Measurements from ENCODE around the gene RAP2A. TPM values are rescaled to one million over a fixed set of nuclear protein-coding genes. Genes with fewer than 3 reads are reported as not detected.

Gene RAP2A
- total RNA-seq, 1 experiment from 2014 or later: 32.1 TPM

DNA sequence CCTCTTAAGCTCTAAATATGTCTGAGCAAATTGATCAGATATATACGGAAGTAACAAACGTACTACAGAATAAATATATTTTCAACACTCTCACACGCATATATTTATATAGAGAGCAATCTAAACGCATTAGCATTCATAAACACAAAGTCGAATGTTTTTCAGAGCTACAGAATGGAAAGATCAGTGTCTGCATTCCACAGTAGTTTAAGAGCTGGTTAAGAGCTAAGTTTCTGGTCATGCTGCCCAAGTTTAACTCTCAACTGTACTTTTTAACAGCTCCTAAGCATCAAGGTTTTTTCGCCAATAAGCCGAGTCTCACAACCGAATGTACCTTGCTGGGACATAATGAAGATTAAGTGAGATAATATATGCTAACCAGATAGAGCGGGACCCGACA, 36.7 kb upstream of the RAP2A start:
- Histone ChIP-seq H3K4me1 (ENCODE audit: insufficient read depth, low read length) (no peaks in the 10 kb centered on the region), H3K4ac (ENCODE audit: low read depth, low read length) (no peak overlapping the region), H2AK5ac (ENCODE audit: insufficient read length, low read length) (no peak overlapping the region), H4K91ac (ENCODE audit: insufficient read length, low read depth, low read length) (no peak overlapping the region), H4K8ac (replicated peaks; ENCODE audit: insufficient read length, low read depth, low read length) (no peak overlapping the region), H3K4me2 (ENCODE audit: insufficient read depth, insufficient read length, low read length) (no peak overlapping the region), H3K56ac (ENCODE audit: insufficient read length, low read depth, low read length) (no peak overlapping the region), H2BK120ac (ENCODE audit: low read depth, low read length, poor library complexity, severe bottlenecking) (no peak overlapping the region), H3K9me3 (ENCODE audit: control insufficient read depth, low read depth, low read length) (no peaks in the 10 kb centered on the region), H3K18ac (ENCODE audit: insufficient read length, low read depth, low read length) (no peak overlapping the region), H3T11ph (ENCODE audit: low read length) (no peak overlapping the region), H2BK12ac (ENCODE audit: insufficient read length, low read depth, low read length) (no peak overlapping the region), H3K79me1 (ENCODE audit: insufficient read depth, low read depth, low read length, poor library complexity, severe bottlenecking) (no peaks in the 10 kb centered on the region), H3K23ac (ENCODE audit: insufficient read length, low read depth, low read length) (no peak overlapping the region), H3K9ac (ENCODE audit: extremely low read depth, insufficient read length, low read length) (no peak overlapping the region), H2BK20ac (ENCODE audit: low read depth, low read length, poor library complexity, severe bottlenecking) (no peak overlapping the region), H3K14ac (ENCODE audit: insufficient read depth, low read length) (no peak overlapping the region), H2BK5ac (ENCODE audit: insufficient read length, low read length) (no peak overlapping the region), H2BK15ac (ENCODE audit: low read depth, low read length) (no peak overlapping the region), H4K5ac (ENCODE audit: insufficient read length, low read depth, low read length) (no peak overlapping the region), H2AFZ (ENCODE audit: low read length) (no peak overlapping the region), H3K79me2 (ENCODE audit: insufficient read depth, low read length) (no peaks in the 10 kb centered on the region), H3K27ac (ENCODE audit: insufficient read length, low read depth, low read length) (no peak overlapping the region), H3K27me3 (ENCODE audit: insufficient read depth, low read length) (no peaks in the 10 kb centered on the region), H3K23me2 (ENCODE audit: insufficient read length, low read depth, low read length, poor library complexity, severe bottlenecking) (no peaks in the 10 kb centered on the region), H4K20me1 (ENCODE audit: control insufficient read depth, insufficient read depth, insufficient read length) (no peaks in the 10 kb centered on the region)
- Mint-ChIP-seq H3K4me3 (no peak overlapping the region), H3K9me3 (no peaks in the 10 kb centered on the region; a peak in 2 of 5 replicates), H3K4me1 (no peaks in the 10 kb centered on the region), H3K27ac (no peak overlapping the region), H3K36me3 (ENCODE audit: insufficient read depth in 1 of 3, low read depth in 3 of 3) (no peaks in the 10 kb centered on the region), H3K27me3 (ENCODE audit: low read depth) (peaks cover 6% of the 10 kb centered on the region)
- DNase-seq: no peak
- no CpG with 5 or more reads among the region's 10 CpGs for WGBS (ENCODE audit: extremely low coverage, insufficient read length, low lambda C conversion rate)
- TF ChIP-seq, protein P1, sequence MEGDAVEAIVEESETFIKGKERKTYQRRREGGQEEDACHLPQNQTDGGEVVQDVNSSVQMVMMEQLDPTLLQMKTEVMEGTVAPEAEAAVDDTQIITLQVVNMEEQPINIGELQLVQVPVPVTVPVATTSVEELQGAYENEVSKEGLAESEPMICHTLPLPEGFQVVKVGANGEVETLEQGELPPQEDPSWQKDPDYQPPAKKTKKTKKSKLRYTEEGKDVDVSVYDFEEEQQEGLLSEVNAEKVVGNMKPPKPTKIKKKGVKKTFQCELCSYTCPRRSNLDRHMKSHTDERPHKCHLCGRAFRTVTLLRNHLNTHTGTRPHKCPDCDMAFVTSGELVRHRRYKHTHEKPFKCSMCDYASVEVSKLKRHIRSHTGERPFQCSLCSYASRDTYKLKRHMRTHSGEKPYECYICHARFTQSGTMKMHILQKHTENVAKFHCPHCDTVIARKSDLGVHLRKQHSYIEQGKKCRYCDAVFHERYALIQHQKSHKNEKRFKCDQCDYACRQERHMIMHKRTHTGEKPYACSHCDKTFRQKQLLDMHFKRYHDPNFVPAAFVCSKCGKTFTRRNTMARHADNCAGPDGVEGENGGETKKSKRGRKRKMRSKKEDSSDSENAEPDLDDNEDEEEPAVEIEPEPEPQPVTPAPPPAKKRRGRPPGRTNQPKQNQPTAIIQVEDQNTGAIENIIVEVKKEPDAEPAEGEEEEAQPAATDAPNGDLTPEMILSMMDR (conservative IDR thresholded peaks at IDR 0.05): no peak
